Lung (tissue), 12 donors: ENCODE measurements around the gene ZNF300. TPM values are rescaled to one million over a fixed set of nuclear protein-coding genes. Genes with fewer than 3 reads are reported as not detected.
"Not testable (repeated sequence)": the region's sequence is repeated elsewhere in the genome, so short reads cannot be mapped to it uniquely, and the experiment has no call there.

Source experiments
- ATAC-seq: fragments of 200-7000 bp; cut with Tn5 transposase; one replicate; pipeline ENCODE4 v1.9.1; 2020; ENCODE audit warnings: moderate number of reproducible peaks; ENCODE audit not compliant: insufficient read depth, low FRiP score
- DNase-seq, 3 donors: peaks; one replicate each; pipeline ENCODE4 v3.0.0-alpha.2; 2013 to 2017
- H3K27ac ChIP-seq, 2 donors: one replicate each; pipeline ENCODE4 v1.5.1; 2013; ENCODE audit warnings: mild to moderate bottlenecking in 2 of 2, moderate library complexity in 2 of 2, control low read depth in 1 of 2, inconsistent platforms in 1 of 2, low read depth in 1 of 2, low read length in 1 of 2
- H3K27me3 ChIP-seq, 3 donors: one replicate each; pipeline ENCODE4 v1.5.1; 2013; ENCODE audit warnings: low read length in 2 of 3; ENCODE audit not compliant: control insufficient read depth in 3 of 3, insufficient read depth in 3 of 3
- H3K36me3 ChIP-seq, 4 donors: one replicate each; pipeline ENCODE4 v1.5.1; 2013; ENCODE audit warnings: low read length in 4 of 4, mild to moderate bottlenecking in 1 of 4, moderate library complexity in 1 of 4; ENCODE audit not compliant: control insufficient read depth in 4 of 4, insufficient read depth in 4 of 4
- H3K4me1 ChIP-seq, 5 donors: one replicate each; pipeline ENCODE4 v1.5.1; 2013; ENCODE audit warnings: low read length in 5 of 5, mild to moderate bottlenecking in 2 of 5, moderate library complexity in 1 of 5; ENCODE audit not compliant: control insufficient read depth in 5 of 5, insufficient read depth in 5 of 5
- H3K4me3 ChIP-seq: one replicate; pipeline ENCODE4 v1.5.1; 2013; ENCODE audit warnings: mild to moderate bottlenecking, control low read depth, moderate library complexity
- H3K9ac ChIP-seq, 2 donors: one replicate each; pipeline ENCODE4 v1.5.1; 2013; ENCODE audit warnings: low read length in 2 of 2, control low read depth in 1 of 2; ENCODE audit not compliant: insufficient read depth in 1 of 2
- H3K9me3 ChIP-seq, 4 donors: one replicate each; pipeline ENCODE4 v1.5.1; 2013; ENCODE audit warnings: low read length in 3 of 4, mild to moderate bottlenecking in 1 of 4, moderate library complexity in 1 of 4; ENCODE audit not compliant: control insufficient read depth in 4 of 4, insufficient read depth in 3 of 4
- CTCF ChIP-seq: IDR thresholded peaks from 2 replicates; pipeline ENCODE4 v1.5.1; 2012; ENCODE audit warnings: mild to moderate bottlenecking; ENCODE audit errors: control extremely low read depth, extremely low read depth
- WGBS, 2 donors: extraction: QIAGEN DNeasy Blood & Tissue Kit; methylation state at CpG; one replicate each; pipeline ENCODE4 v1.1.7; 2013; 5-methylcytosine and 5-hydroxymethylcytosine counted together
- polyA plus RNA-seq, 2 donors: library from polyadenylated mRNA; stranded (reverse); fragments of 200-250 nt; gene quantifications; one replicate each; pipeline ENCODE4 v1.2.1, GENCODE V29; 2013
- total RNA-seq, 2 donors: library from RNA; depleted of rRNA in 1 of 2; stranded (reverse); fragments of >200 nt in 1 of 2; gene quantifications; one replicate each; pipeline ENCODE4 v1.2.1, GENCODE V29; 2014 to 2021
- donor health status: control.
- donor health status: control.
- donor health status: Bipolar disorder and iron deficiency.
- donor health status: healthy.
- donor health status: DM: yes; HTN: yes; CAD: no.

Gene ZNF300
- total and polyA plus RNA-seq, 4 donors: 1.8 to 11.3 (median 2.9) TPM

GRCh38 chr5:150860246-150860821 lies 44.4 kb downstream of the ZNF300 start:
- WGBS, 2 donors: 55 to 60% methylated on average over 2 of the region's 2 CpGs
- no peak overlapping the region for H3K27ac ChIP-seq
- DNase-seq (no peak), ATAC-seq (no peak)
- peaks cover 0 to 5% (median 1%) of the 10 kb centered on the region in 4 donors for H3K9me3 ChIP-seq
- H3K27me3 ChIP-seq: no peaks in the 10 kb centered on the region
- H3K4me1 ChIP-seq: no peaks in the 10 kb centered on the region
- TF ChIP-seq CTCF: no peak
- no peaks in the 10 kb centered on the region for H3K36me3 ChIP-seq
- no peak overlapping the region for H3K4me3 ChIP-seq
- no peak overlapping the region for H3K9ac ChIP-seq

GRCh38 chr5:150856700-150857099 lies 48.1 kb downstream of the ZNF300 start:
- not testable (repeated sequence) for H3K27me3 ChIP-seq, H3K9ac ChIP-seq, H3K9me3 ChIP-seq, ATAC-seq, DNase-seq, H3K4me1 ChIP-seq, H3K27ac ChIP-seq, H3K4me3 ChIP-seq, H3K36me3 ChIP-seq
- 87 to 92% methylated on average over 2 to 3 of the region's 3 CpGs for WGBS, 2 donors

- 84 to 87% methylated on average over 2 of the region's 2 CpGs for whole genome bisulfite sequencing, 2 donors
- no peak overlapping the region for H3K27ac ChIP-seq
These were observed 51.2 kb downstream of the ZNF300 start for GRCh38 chr5:150853561-150853960.

GRCh38 chr5:150851039-150851438 lies 53.7 kb downstream of the ZNF300 start:
- DNase-seq (no peak), ATAC-seq (no peak)
- TF ChIP-seq CTCF: no peak
- Histone ChIP-seq H3K4me1 (no peaks in the 10 kb centered on the region), H3K4me3 (no peak overlapping the region), H3K36me3 (no peaks in the 10 kb centered on the region), H3K9me3 (no peaks in the 10 kb centered on the region), H3K27me3 (no peaks in the 10 kb centered on the region), H3K9ac (no peak overlapping the region), H3K27ac (no peak overlapping the region)
- 70 to 74% methylated on average over 3 of the region's 3 CpGs for WGBS, 2 donors

More at GRCh38 chr5:150853561-150853960, 51.2 kb downstream of the ZNF300 start:
- Histone ChIP-seq H3K27me3 (no peaks in the 10 kb centered on the region), H3K4me1 (no peaks in the 10 kb centered on the region), H3K4me3 (no peak overlapping the region), H3K9me3 (no peaks in the 10 kb centered on the region), H3K9ac (no peak overlapping the region), H3K36me3 (no peaks in the 10 kb centered on the region)
- TF ChIP-seq CTCF: no peak
- ATAC-seq (no peak), DNase-seq (no peak)
